GM19193 (cell line): Measurements from ENCODE around the gene SAE1.

ENCODE experiments used
- POLR2A ChIP-seq: IDR thresholded peaks from 4 replicates; pipeline ENCODE4 v1.6.1; 2011; ENCODE audit not compliant: insufficient read depth, insufficient read length; ENCODE audit errors: extremely low read depth

Gene SAE1

DNA sequence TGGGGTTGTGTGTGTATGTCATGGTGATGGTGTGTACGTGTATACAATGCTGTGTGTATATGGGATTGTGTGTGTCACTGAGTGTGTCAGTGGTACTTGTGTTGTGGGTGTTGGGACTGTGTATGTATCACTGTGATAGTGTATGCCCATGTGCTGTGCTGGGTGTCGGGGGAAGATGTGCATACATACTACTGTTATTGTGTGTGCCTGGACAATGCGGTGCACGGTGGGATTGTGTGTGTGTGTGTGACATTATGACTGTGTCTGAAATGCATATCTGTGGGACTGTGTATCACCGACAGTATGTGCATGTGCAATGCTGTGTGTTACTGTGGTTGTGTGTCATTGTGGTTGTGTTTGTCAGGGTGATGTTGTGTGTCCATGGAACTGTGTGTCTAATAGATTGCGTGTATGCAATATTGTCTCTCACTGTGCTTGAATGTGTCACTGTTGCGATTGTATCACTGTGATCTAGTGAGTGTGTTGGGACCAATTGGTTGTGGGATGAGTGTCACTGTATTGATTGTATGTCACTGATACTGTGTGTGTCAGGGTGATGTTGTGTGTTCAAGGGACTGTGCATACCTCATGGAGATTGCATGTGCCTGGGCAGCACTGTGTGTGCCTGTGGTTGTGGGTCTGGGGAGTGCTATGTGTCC lies 111.4 kb downstream of the SAE1 start:
- no peak for TF ChIP-seq POLR2A

DNA sequence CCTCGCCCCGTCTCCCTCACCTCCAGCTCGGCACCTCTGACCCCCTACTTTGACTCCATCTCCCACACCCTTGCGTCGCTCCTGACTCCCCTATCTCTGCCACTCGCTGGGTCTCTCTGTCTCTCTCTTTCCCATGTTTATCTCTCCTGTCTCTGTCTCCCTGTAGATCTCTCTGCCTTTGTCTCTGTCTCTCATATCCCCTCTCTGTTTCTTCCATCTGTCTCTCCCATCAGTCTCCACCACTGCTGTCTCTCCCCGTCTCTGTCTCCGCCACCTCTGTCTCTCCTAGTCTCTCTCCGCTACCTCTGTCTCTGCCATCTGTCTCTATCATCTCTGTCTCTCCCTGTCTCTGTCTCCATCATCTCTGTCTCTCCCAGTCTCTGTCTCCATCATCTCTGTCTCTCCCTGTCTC lies 112.7 kb downstream of the SAE1 start:
- TF ChIP-seq POLR2A: no peak

DNA sequence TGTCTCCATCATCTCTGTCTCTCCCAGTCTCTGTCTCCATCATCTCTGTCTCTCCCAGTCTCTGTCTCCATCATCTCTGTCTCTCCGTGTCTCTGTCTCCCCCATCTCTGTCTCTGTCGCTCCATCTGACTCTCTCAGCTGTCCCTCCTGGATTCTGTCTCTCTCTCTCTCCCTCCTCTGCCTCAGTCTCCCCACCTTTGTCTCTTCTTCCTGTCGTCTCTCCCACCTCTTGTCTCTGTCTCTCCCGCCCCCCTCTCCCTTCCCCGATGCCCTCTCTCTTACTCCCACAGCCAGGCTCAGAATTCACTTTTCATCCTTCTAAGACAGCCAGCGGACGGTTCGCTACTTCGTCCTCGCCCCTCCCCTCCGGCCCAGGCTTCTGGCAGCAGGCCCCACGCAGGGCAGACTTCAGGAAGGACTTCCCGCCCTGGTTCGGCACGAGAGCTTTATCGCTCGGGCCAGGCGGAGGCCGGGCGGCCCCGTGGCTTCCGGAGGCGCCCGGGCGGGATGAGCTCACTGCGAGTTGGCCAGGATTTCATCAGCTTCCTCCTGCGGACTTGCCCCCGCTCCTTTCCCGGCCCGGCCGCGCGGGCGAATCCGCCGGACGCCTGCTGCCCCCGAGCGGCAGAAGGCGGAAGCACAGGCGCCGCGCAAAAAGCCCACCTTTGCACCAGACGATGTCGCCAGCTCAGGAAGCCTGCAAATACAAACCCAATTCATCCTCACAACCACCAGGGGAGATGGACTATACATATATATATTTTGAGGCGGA lies 113.3 kb downstream of the SAE1 start:
- peak; percentile 61 for TF ChIP-seq POLR2A

DNA sequence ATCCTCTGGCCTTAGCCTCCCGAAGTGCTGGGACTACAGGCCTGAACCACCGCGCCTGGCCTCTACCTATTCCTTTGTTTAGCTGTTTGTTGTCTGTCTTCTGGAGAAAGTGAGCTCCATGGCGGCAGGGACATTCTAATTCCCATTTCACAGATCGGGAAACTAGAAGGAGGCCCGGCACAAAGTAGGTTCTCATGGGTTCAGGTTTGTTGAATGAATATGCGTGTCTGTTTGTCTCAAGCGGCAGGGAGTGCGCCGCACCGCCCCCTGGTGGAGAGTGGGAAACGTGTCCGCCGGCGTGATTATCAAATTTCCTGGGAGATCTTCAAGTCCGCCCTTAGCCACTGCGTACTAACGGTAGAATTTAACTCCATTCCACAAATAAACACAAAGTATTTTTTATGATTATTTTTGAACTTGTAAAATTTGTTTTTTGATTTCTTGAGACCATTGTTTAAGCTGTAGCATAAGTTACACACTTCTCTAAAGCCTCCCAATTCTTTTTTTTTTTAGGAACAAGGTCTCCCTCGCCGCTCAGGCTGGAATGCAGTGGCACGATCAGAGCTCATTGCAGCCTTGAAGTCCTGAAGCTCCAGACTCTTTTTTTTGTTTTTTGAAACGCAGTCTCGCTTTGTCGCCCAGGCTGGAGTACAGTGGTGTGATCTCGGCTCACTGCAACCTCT lies 116.8 kb downstream of the SAE1 start:
- TF ChIP-seq POLR2A: no peak

DNA sequence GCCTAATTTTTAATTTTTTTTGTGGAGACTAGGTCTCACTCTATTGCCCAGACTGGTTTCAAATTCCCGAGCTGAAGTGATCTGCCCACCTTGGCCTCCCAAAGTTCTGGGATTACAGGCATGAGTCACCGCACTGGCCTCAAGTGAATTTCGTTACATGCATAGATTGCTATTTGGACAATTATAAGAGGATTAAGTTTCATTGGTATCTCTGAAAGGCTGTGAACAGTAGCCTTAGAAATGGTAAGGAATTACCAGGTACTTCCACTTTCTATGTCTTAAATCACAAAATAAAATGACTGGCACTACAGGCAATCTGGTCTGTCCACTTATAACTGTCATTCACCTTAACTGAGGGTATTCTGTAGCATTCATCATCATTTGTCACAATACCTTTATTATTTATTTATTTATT lies 122.8 kb downstream of the SAE1 start:
- TF ChIP-seq POLR2A: no peak

DNA sequence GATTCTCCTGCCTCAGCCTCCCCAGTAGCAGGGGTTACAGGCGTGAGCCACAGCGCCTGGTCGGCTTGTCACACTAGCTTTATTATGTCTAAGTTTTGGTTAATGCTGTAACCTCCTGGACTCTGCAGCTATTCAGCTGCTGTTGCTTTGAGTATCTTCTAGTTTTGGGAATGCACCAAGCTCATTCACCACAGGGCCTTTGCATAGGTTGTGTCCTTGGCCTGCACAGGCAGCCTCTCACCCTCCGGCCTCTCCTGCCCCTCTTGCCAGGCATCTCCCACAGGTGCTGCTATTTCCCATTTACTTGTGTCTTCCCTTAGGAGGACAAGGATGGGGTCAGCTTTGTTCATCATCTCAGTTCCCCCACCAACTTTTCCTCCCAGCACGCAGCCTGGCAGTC lies 123.3 kb downstream of the SAE1 start:
- TF ChIP-seq POLR2A: no peak

DNA sequence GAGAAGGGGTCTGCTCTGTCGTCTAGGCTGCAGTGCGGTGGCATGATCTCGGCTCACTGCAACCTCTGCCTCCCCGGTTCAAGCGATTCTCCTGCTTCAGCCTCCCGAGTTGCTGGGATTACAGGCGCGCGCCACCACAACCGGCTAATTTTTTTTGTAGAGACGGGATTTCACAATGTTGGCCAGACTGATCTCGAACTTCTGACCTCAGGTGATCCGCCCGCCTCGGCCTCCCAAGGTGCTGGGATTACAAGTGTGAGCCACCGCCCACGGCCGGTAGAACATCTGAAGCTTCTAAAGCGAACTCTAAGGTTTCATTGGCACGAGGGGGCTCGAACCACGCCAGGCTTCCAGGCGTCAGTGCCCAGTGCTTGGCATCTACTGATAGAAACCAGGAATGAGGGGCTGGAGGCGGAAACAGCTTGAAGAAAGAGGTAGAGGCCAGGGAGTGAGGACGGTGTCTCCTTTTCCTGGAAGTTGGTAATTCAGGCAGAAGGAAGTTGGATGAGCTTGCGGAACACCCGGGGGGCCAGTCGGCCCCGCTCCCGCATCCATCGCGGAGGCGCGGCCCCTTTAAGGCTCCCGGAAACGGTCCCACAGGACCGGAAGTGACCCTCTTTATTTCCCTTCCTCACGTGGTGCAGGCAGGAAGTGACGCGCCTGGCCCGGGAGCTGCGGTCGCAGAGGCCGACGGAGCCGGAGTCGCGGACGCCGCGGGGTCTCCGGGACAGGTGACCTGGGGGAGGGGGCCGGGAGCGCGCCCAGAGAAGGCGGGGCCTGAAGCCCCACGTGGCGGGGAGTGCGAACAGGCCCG lies 125.5 kb downstream of the SAE1 start, which contains the start of gene CCDC9:
TSS of gene CCDC9 (plus strand) at position 647 of the 814 bp plus-strand sequence. CDS start 1,876 bp downstream, outside the sequence.
- peak; percentile 83 for TF ChIP-seq POLR2A

DNA sequence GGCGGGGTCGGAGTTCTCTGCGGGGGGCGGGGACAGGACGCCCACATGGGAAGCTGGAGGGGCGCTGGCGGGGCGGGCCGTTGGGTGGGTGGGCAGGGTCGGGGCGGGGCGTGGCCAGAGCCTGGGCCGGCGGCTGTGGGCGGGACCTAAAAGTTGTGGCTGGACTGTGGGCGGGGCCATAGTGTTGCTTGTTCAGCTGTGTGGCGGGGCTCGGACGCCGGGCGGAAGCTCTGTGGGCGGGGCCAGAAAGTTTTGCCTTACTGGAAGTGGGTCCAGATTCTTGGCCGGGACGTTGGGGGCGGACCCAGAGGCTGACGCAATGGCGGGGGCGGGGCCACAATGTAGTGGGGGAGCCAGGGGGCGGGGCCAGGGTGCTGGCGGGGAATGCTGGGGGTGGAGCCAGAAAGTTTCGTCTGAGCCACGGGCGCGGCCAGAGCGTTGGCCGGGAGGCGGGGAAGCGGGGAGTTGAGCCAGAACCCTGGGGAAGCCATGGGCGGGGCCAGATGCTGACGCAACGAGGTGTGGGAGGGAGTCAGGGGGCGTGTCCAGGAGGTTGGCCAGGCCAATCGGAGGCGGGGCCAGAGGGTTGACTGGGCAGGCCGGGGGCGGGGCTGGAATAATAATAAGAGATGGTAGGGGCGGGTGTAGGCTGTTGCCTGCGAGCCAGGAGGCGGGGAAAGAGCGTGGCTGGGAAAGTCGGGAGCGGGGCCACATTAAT lies 126.2 kb downstream of the SAE1 start:
- TF ChIP-seq POLR2A: no peak

DNA sequence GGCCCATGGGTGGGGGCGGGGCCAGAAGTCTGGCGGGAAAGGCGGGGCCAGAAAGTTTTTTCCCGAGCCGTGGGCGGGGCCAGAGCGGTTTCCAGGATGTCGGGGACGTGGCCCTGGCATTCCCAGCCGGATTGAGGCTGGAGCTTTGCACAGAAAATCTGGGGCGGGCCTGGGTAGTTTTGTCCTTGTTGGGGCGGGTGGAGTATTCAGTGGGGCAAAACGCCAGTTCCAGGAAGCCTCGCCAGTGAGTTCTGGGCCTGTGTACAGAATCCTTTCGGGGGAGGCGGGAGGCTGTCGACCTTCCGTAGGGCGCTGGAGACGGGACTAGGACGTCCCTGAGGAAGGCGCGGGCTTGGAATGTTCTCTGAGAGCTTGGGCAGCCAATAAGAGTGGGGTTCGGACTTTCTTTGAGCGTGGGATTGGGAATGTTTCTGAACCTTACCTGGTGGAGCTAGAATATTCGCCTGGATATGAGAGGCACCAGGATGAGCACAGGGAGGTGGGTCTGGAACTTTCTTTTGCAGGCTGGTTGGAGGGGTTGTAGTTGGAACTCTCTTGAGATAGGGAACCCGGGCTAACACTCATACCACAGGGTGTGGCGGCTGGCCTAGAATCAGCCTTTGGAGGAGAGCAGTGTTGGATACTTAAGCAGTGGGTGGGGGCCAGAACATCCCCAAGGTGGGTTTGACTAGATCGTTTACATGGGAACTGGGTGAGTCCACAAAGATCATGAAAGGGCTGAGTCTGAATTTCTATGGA lies 127.0 kb downstream of the SAE1 start:
- peak; percentile 31 for TF ChIP-seq POLR2A

DNA sequence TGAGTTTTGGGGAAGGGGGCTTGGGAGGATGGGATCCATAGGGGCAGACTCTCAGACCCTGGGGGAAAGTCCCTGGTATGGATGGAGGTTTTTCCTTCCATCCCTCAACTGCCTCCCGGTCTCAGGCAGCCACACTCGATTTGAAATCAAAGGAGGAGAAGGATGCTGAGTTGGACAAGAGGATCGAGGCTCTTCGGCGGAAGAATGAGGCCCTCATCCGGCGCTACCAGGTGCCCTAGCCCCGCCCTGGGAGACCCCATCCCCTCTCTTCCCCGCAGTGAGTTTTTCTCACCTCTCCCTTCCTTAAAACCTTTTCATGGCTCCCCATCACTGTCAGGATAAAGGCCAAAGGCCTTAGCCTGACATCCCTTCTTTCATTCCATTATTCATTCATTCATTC lies 127.8 kb downstream of the SAE1 start:
- no peak for TF ChIP-seq POLR2A

DNA sequence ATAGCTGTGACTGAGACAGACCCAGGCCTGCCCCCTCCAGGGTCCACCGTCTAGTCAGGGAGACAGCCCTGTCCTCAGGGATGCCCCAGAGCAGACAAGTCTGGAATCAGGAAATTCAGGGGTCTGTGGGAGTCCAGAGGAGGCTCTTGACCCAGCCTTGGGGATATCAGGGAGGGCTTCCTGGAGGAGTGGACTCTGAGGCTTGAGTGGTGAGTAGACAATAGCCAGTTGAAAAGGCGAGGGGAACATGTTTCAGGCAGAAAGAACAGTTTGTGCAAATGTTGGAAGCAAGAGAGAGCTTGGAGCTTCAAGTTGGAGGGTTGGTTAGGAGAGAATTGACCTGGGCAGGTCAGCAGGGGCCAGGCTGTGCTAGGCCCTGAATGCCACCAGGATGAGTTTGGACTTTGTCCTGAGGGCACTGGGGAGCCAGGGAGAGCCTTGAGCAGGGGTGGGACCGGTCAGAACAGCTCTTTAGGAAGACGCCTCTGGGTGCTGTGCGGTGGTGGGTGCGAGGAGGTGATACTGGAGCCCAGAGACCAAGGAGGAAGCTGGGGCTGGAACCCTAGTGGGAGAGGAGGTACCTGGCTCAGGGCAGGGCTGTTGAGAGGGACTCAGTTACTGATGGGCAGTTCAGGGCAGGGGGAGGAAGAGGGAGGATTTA lies 128.4 kb downstream of the SAE1 start:
- TF ChIP-seq POLR2A: no peak
